Measurements from ENCODE around the gene NPAT. TPM values are rescaled to one million over a fixed set of nuclear protein-coding genes. Genes with fewer than 3 reads are reported as not detected.

NPAT gene
- total and polyA plus RNA-seq, 9 of the 15 experiments (the other 6 are each of a cell fraction or from before 2014, with no cell fraction given), result 8.8 to 30.0 (median 22.1) TPM

GRCh38 chr11:108223348-108224149 lies 1.1 kb upstream of the NPAT start (continued):
- TF ChIP-seq DEAF1 (CRISPR knock-in tag; IDR thresholded peaks at IDR 0.05) (no peak), ZSCAN32 (CRISPR knock-in tag; IDR thresholded peaks at IDR 0.05) (no peak), CHAMP1 (IDR thresholded peaks at IDR 0.05) (peak; percentile 61), MTF1 (CRISPR knock-in tag; IDR thresholded peaks at IDR 0.05; ENCODE audit: borderline replicate concordance) (no peak), SNRNP70 (optimal IDR thresholded peaks at IDR 0.05; ENCODE audit: low read depth, low read length) (no peak), ZNF175 (CRISPR knock-in tag; IDR thresholded peaks at IDR 0.05; ENCODE audit: low read depth) (peak; percentile 74; the same call in 1 of the 2 replicates), CEBPZ (IDR thresholded peaks at IDR 0.05; ENCODE audit: borderline replicate concordance, low read depth, low read length) (no peak), ZNF583 (CRISPR knock-in tag; IDR thresholded peaks at IDR 0.05) (no peak), SREBF2 (CRISPR knock-in tag; IDR thresholded peaks at IDR 0.05) (no peak), RREB1 (CRISPR knock-in tag; IDR thresholded peaks at IDR 0.05) (no peak)

Data from K562 (cell line).